ENCODE measurements around the gene GALNT13.

The GALNT13 gene

GRCh38 chr2:154233231-154233630 is 361.5 kb downstream of the GALNT13 start:
- no peak for TF ChIP-seq CTCF (conservative IDR thresholded peaks at IDR 0.05; ENCODE audit: low read length)
- H3K9me2 ChIP-seq (replicated peaks; ENCODE audit: low read depth, low read length): no peaks in the 10 kb centered on the region

GRCh38 chr2:154238252-154238651 is 366.5 kb downstream of the GALNT13 start:
- no peaks in the 10 kb centered on the region for H3K36me3 ChIP-seq (ENCODE audit: insufficient read depth, low read length)
- no peaks in the 10 kb centered on the region for H3K27me3 ChIP-seq (ENCODE audit: insufficient read depth, low read length, poor library complexity, severe bottlenecking)
- H3K79me2 ChIP-seq (ENCODE audit: insufficient read depth, low read length): no peaks in the 10 kb centered on the region
- no peak overlapping the region for H3K9ac ChIP-seq (ENCODE audit: low read depth, low read length, poor library complexity, severe bottlenecking)
- no peak overlapping the region for H3K4me2 ChIP-seq (ENCODE audit: low read depth, low read length, poor library complexity, severe bottlenecking)
- TF ChIP-seq CTCF (conservative IDR thresholded peaks at IDR 0.05; ENCODE audit: low read length) (no peak), EZH2phosphoT487 (IDR thresholded peaks at IDR 0.05; ENCODE audit: borderline replicate concordance) (no peak)
- H3F3A ChIP-seq (ENCODE audit: low read depth): no peaks in the 10 kb centered on the region
- no peak overlapping the region for H3K4me3 ChIP-seq (ENCODE audit: low read length, poor library complexity, severe bottlenecking)
- no peaks in the 10 kb centered on the region for H3K9me3 ChIP-seq (ENCODE audit: insufficient read depth, low read depth, low read length)
- no peaks in the 10 kb centered on the region for H3K9me2 ChIP-seq (replicated peaks; ENCODE audit: low read depth, low read length)
- H2AFZ ChIP-seq (ENCODE audit: low read length): no peak overlapping the region
- no peaks in the 10 kb centered on the region for H4K20me1 ChIP-seq (ENCODE audit: insufficient read depth, low read length, poor library complexity, severe bottlenecking)
- no peaks in the 10 kb centered on the region for H3K4me1 ChIP-seq (ENCODE audit: insufficient read depth, low read length, poor library complexity, severe bottlenecking)

More at GRCh38 chr2:154233231-154233630, 361.5 kb downstream of the GALNT13 start:
- Histone ChIP-seq H3K9me3 (ENCODE audit: insufficient read depth, low read depth, low read length) (no peaks in the 10 kb centered on the region), H3K4me1 (ENCODE audit: insufficient read depth, low read length, poor library complexity, severe bottlenecking) (no peaks in the 10 kb centered on the region), H3F3A (ENCODE audit: low read depth) (no peaks in the 10 kb centered on the region), H3K9ac (ENCODE audit: low read depth, low read length, poor library complexity, severe bottlenecking) (no peak overlapping the region), H3K4me3 (ENCODE audit: low read length, poor library complexity, severe bottlenecking) (no peak overlapping the region), H2AFZ (ENCODE audit: low read length) (no peak overlapping the region), H4K20me1 (ENCODE audit: insufficient read depth, low read length, poor library complexity, severe bottlenecking) (no peaks in the 10 kb centered on the region), H3K79me2 (ENCODE audit: insufficient read depth, low read length) (no peaks in the 10 kb centered on the region), H3K36me3 (ENCODE audit: insufficient read depth, low read length) (no peaks in the 10 kb centered on the region), H3K4me2 (ENCODE audit: low read depth, low read length, poor library complexity, severe bottlenecking) (no peak overlapping the region), H3K27me3 (ENCODE audit: insufficient read depth, low read length, poor library complexity, severe bottlenecking) (no peaks in the 10 kb centered on the region)

GRCh38 chr2:154240316-154240715 is 368.6 kb downstream of the GALNT13 start:
- Histone ChIP-seq H3K9ac (ENCODE audit: low read depth, low read length, poor library complexity, severe bottlenecking) (no peak overlapping the region), H3K4me3 (ENCODE audit: low read length, poor library complexity, severe bottlenecking) (no peak overlapping the region), H2AFZ (ENCODE audit: low read length) (no peak overlapping the region), H3F3A (ENCODE audit: low read depth) (no peaks in the 10 kb centered on the region), H3K4me1 (ENCODE audit: insufficient read depth, low read length, poor library complexity, severe bottlenecking) (no peaks in the 10 kb centered on the region), H3K4me2 (ENCODE audit: low read depth, low read length, poor library complexity, severe bottlenecking) (no peak overlapping the region), H3K9me2 (replicated peaks; ENCODE audit: low read depth, low read length) (no peaks in the 10 kb centered on the region), H3K79me2 (ENCODE audit: insufficient read depth, low read length) (no peaks in the 10 kb centered on the region), H3K9me3 (ENCODE audit: insufficient read depth, low read depth, low read length) (no peaks in the 10 kb centered on the region), H3K27me3 (ENCODE audit: insufficient read depth, low read length, poor library complexity, severe bottlenecking) (no peaks in the 10 kb centered on the region), H4K20me1 (ENCODE audit: insufficient read depth, low read length, poor library complexity, severe bottlenecking) (no peaks in the 10 kb centered on the region), H3K36me3 (ENCODE audit: insufficient read depth, low read length) (no peaks in the 10 kb centered on the region)
- TF ChIP-seq EZH2phosphoT487 (IDR thresholded peaks at IDR 0.05; ENCODE audit: borderline replicate concordance) (no peak), CTCF (conservative IDR thresholded peaks at IDR 0.05; ENCODE audit: low read length) (no peak)
